ENCODE measurements around the gene CFH.

DNA sequence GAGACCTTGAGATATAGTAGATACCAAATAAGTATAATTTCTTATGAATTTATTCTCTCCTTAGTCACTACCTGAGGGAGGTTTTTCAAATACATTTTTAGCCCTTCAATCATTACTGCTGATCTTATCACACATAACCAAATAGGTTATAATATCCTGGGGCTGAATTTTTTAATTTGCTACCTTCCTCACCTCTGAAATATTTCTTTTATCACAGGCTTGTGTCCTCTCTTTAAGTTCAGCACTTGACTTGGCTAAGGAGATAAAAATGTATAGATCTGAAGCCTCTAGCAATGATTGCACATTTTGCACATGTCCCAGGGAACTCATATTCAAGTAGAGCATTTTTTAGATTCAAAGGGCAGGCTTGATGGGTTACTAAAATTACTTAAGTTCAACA, 23.1 kb downstream of the CFH start:
- TF ChIP-seq, protein P1, sequence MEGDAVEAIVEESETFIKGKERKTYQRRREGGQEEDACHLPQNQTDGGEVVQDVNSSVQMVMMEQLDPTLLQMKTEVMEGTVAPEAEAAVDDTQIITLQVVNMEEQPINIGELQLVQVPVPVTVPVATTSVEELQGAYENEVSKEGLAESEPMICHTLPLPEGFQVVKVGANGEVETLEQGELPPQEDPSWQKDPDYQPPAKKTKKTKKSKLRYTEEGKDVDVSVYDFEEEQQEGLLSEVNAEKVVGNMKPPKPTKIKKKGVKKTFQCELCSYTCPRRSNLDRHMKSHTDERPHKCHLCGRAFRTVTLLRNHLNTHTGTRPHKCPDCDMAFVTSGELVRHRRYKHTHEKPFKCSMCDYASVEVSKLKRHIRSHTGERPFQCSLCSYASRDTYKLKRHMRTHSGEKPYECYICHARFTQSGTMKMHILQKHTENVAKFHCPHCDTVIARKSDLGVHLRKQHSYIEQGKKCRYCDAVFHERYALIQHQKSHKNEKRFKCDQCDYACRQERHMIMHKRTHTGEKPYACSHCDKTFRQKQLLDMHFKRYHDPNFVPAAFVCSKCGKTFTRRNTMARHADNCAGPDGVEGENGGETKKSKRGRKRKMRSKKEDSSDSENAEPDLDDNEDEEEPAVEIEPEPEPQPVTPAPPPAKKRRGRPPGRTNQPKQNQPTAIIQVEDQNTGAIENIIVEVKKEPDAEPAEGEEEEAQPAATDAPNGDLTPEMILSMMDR (IDR thresholded peaks at IDR 0.05) = no peak
- TF ChIP-seq POLR2A (IDR thresholded peaks at IDR 0.05) = no peak
- TF ChIP-seq EP300 (IDR thresholded peaks at IDR 0.05) = no peak
